ENCODE data around the gene CBFA2T3.

The CBFA2T3 gene

GRCh38 chr16:88906020-88906419, 71.0 kb downstream of the CBFA2T3 start:
- 85 to 88% methylated on average over 16 of the region's 16 CpGs for WGBS, 2 experiments
- Histone ChIP-seq H3K9me3 (ENCODE audit: control insufficient read depth, low read length) (no peaks in the 10 kb centered on the region), H3K4me3 (ENCODE audit: insufficient read depth, low read depth, low read length) (no peak overlapping the region), H3K36me3 (ENCODE audit: control insufficient read depth, insufficient read depth, low read length) (no peaks in the 10 kb centered on the region), H3K4me1 (ENCODE audit: control insufficient read depth, insufficient read depth, low read length) (no peaks in the 10 kb centered on the region), H3K27me3 (ENCODE audit: control insufficient read depth, insufficient read depth, low read length, poor library complexity, severe bottlenecking) (no peaks in the 10 kb centered on the region), H3K27ac (ENCODE audit: insufficient read depth, low read depth, low read length, poor library complexity, severe bottlenecking) (no peak overlapping the region)

- no peaks in the 10 kb centered on the region for H3K36me3 ChIP-seq (ENCODE audit: control insufficient read depth, insufficient read depth, low read length)
- no peak overlapping the region for H3K27ac ChIP-seq (ENCODE audit: insufficient read depth, low read depth, low read length, poor library complexity, severe bottlenecking)
- H3K4me1 ChIP-seq (ENCODE audit: control insufficient read depth, insufficient read depth, low read length) = no peaks in the 10 kb centered on the region
- 38 to 45% methylated on average over 9 of the region's 13 CpGs for WGBS, 2 experiments
- no peaks in the 10 kb centered on the region for H3K27me3 ChIP-seq (ENCODE audit: control insufficient read depth, insufficient read depth, low read length, poor library complexity, severe bottlenecking)
- H3K4me3 ChIP-seq (ENCODE audit: insufficient read depth, low read depth, low read length) = no peak overlapping the region
- H3K9me3 ChIP-seq (ENCODE audit: control insufficient read depth, low read length) = no peaks in the 10 kb centered on the region
Measured at GRCh38 chr16:88905563-88905962, 71.4 kb downstream of the CBFA2T3 start.

GRCh38 chr16:88904676-88905365, 72.2 kb downstream of the CBFA2T3 start:
- no peaks in the 10 kb centered on the region for H3K9me3 ChIP-seq (ENCODE audit: control insufficient read depth, low read length)
- no peak overlapping the region for H3K4me3 ChIP-seq (ENCODE audit: insufficient read depth, low read depth, low read length)
- no peaks in the 10 kb centered on the region for H3K27me3 ChIP-seq (ENCODE audit: control insufficient read depth, insufficient read depth, low read length, poor library complexity, severe bottlenecking)
- no peaks in the 10 kb centered on the region for H3K36me3 ChIP-seq (ENCODE audit: control insufficient read depth, insufficient read depth, low read length)
- WGBS, 2 experiments = 92 to 93% methylated on average over 21 of the region's 21 CpGs
- no peak overlapping the region for H3K27ac ChIP-seq (ENCODE audit: insufficient read depth, low read depth, low read length, poor library complexity, severe bottlenecking)
- no peaks in the 10 kb centered on the region for H3K4me1 ChIP-seq (ENCODE audit: control insufficient read depth, insufficient read depth, low read length)

- Histone ChIP-seq H3K4me1 (ENCODE audit: control insufficient read depth, insufficient read depth, low read length) (no peaks in the 10 kb centered on the region), H3K27ac (ENCODE audit: insufficient read depth, low read depth, low read length, poor library complexity, severe bottlenecking) (no peak overlapping the region), H3K27me3 (ENCODE audit: control insufficient read depth, insufficient read depth, low read length, poor library complexity, severe bottlenecking) (no peaks in the 10 kb centered on the region), H3K4me3 (ENCODE audit: insufficient read depth, low read depth, low read length) (no peak overlapping the region), H3K9me3 (ENCODE audit: control insufficient read depth, low read length) (no peaks in the 10 kb centered on the region), H3K36me3 (ENCODE audit: control insufficient read depth, insufficient read depth, low read length) (no peaks in the 10 kb centered on the region)
- 82 to 83% methylated on average over 14 of the region's 14 CpGs for WGBS, 2 experiments
Measured at GRCh38 chr16:88903267-88903666, 73.7 kb downstream of the CBFA2T3 start.

GRCh38 chr16:88902744-88903143, 74.3 kb downstream of the CBFA2T3 start:
- no peaks in the 10 kb centered on the region for H3K9me3 ChIP-seq (ENCODE audit: control insufficient read depth, low read length)
- H3K27ac ChIP-seq (ENCODE audit: insufficient read depth, low read depth, low read length, poor library complexity, severe bottlenecking) = no peak overlapping the region
- 93 to 94% methylated on average over 16 of the region's 16 CpGs for WGBS, 2 experiments
- no peaks in the 10 kb centered on the region for H3K27me3 ChIP-seq (ENCODE audit: control insufficient read depth, insufficient read depth, low read length, poor library complexity, severe bottlenecking)
- no peak overlapping the region for H3K4me3 ChIP-seq (ENCODE audit: insufficient read depth, low read depth, low read length)
- H3K4me1 ChIP-seq (ENCODE audit: control insufficient read depth, insufficient read depth, low read length) = no peaks in the 10 kb centered on the region
- H3K36me3 ChIP-seq (ENCODE audit: control insufficient read depth, insufficient read depth, low read length) = no peaks in the 10 kb centered on the region

DNA sequence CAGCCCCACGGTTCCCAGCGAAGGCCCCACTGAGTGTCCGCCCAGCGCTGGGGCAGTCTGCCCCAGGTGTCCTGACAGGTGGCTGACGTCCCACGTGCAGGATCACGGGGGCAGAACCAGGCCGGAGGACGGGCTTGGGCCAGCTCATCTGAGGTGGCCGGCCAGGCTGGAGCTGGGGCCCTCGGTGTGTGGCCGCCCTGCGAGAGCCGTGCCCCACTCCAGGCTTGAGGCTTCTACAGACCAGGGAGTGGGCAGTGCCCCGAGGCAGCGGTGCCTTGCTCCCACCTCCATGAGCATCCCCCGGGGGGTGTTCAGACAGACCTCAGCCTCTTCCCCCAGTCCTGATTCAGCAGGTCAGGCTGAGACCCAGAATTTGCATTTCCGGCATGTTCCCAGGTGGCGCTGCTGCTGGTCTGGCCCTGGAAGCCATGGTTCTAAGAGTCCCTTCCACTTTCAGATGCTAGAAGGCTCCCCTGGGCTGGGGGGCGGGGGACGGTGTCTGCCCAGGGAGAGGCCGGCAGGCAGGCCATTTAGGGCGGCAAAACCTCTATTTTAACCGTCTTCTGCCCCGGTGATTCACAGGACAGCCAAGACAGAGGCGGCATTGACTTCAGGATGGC, 75.2 kb downstream of the CBFA2T3 start:
- Histone ChIP-seq H3K27ac (ENCODE audit: insufficient read depth, low read depth, low read length, poor library complexity, severe bottlenecking) (no peak overlapping the region), H3K4me3 (ENCODE audit: insufficient read depth, low read depth, low read length) (no peak overlapping the region), H3K9me3 (ENCODE audit: control insufficient read depth, low read length) (no peaks in the 10 kb centered on the region), H3K27me3 (ENCODE audit: control insufficient read depth, insufficient read depth, low read length, poor library complexity, severe bottlenecking) (no peaks in the 10 kb centered on the region), H3K4me1 (ENCODE audit: control insufficient read depth, insufficient read depth, low read length) (no peaks in the 10 kb centered on the region), H3K36me3 (ENCODE audit: control insufficient read depth, insufficient read depth, low read length) (no peaks in the 10 kb centered on the region)
- 79 to 80% methylated on average over 26 of the region's 26 CpGs for WGBS, 2 experiments

DNA sequence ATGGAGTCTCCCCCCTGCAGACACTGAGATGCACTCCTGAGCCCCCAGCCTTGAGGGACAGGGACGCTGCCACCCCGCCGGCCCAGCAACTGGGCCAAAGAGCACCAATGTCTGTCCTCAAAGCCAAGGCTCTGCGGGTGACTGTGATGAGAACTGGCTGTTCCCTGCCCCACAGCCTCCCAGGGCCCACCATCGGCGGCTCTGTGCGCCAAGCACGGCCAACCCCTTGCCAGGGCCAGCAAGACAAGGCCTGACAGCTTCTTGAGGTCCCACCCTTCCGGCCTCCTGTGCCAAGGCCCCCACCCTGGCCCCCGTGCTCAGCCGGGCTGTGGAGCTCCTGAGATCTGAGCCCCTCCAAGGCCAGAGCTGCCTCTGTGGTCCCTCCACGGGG, 76.3 kb downstream of the CBFA2T3 start:
- Histone ChIP-seq H3K4me1 (ENCODE audit: control insufficient read depth, insufficient read depth, low read length) (no peaks in the 10 kb centered on the region), H3K27ac (ENCODE audit: insufficient read depth, low read depth, low read length, poor library complexity, severe bottlenecking) (no peak overlapping the region), H3K9me3 (ENCODE audit: control insufficient read depth, low read length) (no peaks in the 10 kb centered on the region), H3K36me3 (ENCODE audit: control insufficient read depth, insufficient read depth, low read length) (no peaks in the 10 kb centered on the region), H3K4me3 (ENCODE audit: insufficient read depth, low read depth, low read length) (no peak overlapping the region), H3K27me3 (ENCODE audit: control insufficient read depth, insufficient read depth, low read length, poor library complexity, severe bottlenecking) (no peaks in the 10 kb centered on the region)
- whole genome bisulfite sequencing, 2 experiments = 93 to 94% methylated on average over 12 of the region's 12 CpGs

- Histone ChIP-seq H3K27me3 (ENCODE audit: control insufficient read depth, insufficient read depth, low read length, poor library complexity, severe bottlenecking) (no peaks in the 10 kb centered on the region), H3K4me3 (ENCODE audit: insufficient read depth, low read depth, low read length) (no peak overlapping the region), H3K27ac (ENCODE audit: insufficient read depth, low read depth, low read length, poor library complexity, severe bottlenecking) (no peak overlapping the region), H3K36me3 (ENCODE audit: control insufficient read depth, insufficient read depth, low read length) (no peaks in the 10 kb centered on the region), H3K4me1 (ENCODE audit: control insufficient read depth, insufficient read depth, low read length) (no peaks in the 10 kb centered on the region), H3K9me3 (ENCODE audit: control insufficient read depth, low read length) (no peaks in the 10 kb centered on the region)
- 92 to 93% methylated on average over 41 of the region's 41 CpGs for WGBS, 2 experiments
Measured at GRCh38 chr16:88899901-88900661, 76.9 kb downstream of the CBFA2T3 start.

DNA sequence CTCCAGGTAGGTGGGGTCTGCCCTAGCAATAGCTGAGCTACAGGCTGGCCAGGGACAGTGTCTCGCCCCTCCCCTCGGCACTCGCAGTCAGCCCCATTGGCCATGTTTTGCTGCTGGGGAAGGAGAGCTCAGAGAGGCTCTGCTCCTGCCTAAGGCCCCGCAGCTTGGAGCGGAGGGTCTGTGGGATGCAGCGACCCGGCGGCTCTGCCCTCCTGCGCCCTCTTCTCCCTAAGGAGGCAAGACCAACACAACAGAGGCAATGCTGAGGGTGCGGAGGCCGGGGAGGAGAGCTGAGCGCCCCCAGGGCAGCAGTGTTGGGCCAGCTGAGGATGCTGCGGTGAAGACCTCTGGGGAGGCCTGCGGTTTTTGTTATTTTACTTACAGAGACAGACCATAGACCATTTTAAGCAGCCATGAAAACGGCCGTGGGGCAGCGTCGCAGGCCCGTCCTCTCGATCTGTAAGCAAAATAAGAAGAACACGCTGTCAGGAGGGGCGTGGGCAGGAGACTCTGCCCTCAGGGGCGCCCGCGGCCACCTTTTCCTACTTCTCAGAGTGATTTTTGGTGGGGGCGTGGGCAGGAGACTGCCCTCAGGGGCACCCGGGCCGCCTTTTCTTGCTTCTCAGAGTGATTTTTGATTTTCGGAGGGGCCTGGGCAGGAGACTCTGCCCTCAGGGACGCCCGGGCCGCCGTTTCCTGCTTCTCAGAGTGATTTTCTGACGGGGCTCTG, 79.1 kb downstream of the CBFA2T3 start:
- Histone ChIP-seq H3K4me1 (ENCODE audit: control insufficient read depth, insufficient read depth, low read length) (no peaks in the 10 kb centered on the region), H3K9me3 (ENCODE audit: control insufficient read depth, low read length) (no peaks in the 10 kb centered on the region), H3K27ac (ENCODE audit: insufficient read depth, low read depth, low read length, poor library complexity, severe bottlenecking) (no peak overlapping the region), H3K4me3 (ENCODE audit: insufficient read depth, low read depth, low read length) (no peak overlapping the region), H3K36me3 (ENCODE audit: control insufficient read depth, insufficient read depth, low read length) (no peaks in the 10 kb centered on the region), H3K27me3 (ENCODE audit: control insufficient read depth, insufficient read depth, low read length, poor library complexity, severe bottlenecking) (no peaks in the 10 kb centered on the region)
- WGBS, 2 experiments = 91 to 93% methylated on average over 34 of the region's 34 CpGs
